G401.6 (cell line): Measurements from ENCODE around the gene TMPRSS13.
"Not testable (repeated sequence)": the region's sequence is repeated elsewhere in the genome, so short reads cannot be mapped to it uniquely, and the experiment has no call there.

ENCODE experiments used
- FAIRE-seq: peaks from 2 replicates; lab custom pipeline; 2012; peaks lifted over from hg19 to GRCh38; lab: Jason Lieb, UNC

TMPRSS13 gene

DNA sequence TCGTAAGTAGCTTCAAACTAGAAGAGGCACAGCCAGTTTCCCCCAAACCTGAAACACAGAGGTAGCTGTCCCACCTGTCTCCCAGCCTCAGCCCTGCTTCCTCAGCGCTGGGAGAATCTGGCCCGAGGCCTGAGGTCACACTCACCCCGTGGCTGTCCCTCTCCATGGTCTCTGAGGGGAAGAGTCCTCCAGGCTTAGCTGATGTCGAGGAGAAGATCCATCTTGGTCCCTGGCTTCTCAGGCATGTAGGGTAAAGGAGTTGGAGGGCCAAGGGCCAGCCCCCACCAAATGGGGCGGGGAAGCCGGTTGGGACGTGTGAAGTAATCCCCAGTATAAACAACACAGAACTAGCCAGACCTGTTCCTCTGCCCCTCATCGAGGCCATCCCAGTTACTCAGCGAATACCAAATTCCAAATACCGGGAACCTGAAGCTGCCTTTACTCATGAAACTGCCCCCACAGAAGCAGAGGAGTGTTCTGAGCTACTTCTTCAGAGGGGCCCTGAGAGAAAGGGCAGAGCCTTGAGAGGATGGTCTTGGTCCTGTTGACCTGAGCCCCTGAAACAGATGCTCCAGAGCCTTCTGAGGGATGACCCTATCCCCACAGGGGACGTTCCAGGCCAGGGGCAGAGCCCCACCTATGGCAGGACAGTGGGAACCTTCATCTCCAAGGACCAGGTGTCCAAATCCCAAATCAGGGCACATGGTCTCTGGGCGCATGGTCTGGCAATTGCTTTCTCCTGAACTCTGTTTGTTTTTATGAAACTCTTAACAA is at the start of gene TMPRSS13:
Gene TMPRSS13, minus strand, starts transcription at position 261 of the 774 bp plus-strand sequence. Its CDS starts 95 bp downstream, at position 166.
- no peak for FAIRE-seq

DNA sequence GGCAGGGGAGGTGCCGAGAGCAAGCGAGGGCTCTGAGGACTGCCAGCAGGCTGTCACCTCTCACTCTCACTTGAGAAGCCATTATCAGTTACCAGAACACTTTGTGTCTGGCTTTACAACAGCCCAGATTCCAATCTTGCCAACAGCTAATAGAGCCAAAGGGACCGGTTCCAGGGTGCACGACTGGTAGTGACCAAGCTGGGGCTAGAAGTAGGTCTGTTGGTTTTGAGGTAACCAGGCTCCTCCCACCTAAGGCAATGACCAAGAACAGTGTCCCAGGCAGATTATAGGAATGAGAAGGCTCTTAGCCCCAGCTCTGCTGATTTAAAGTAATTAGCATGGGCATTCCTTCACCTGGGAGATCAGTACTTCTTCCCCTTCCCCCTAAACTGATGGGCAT is 49.8 kb upstream of the TMPRSS13 start:
- no peak for FAIRE-seq

GRCh38 chr11:117978291-117978910 is 49.2 kb upstream of the TMPRSS13 start:
- FAIRE-seq: not testable (repeated sequence)

DNA sequence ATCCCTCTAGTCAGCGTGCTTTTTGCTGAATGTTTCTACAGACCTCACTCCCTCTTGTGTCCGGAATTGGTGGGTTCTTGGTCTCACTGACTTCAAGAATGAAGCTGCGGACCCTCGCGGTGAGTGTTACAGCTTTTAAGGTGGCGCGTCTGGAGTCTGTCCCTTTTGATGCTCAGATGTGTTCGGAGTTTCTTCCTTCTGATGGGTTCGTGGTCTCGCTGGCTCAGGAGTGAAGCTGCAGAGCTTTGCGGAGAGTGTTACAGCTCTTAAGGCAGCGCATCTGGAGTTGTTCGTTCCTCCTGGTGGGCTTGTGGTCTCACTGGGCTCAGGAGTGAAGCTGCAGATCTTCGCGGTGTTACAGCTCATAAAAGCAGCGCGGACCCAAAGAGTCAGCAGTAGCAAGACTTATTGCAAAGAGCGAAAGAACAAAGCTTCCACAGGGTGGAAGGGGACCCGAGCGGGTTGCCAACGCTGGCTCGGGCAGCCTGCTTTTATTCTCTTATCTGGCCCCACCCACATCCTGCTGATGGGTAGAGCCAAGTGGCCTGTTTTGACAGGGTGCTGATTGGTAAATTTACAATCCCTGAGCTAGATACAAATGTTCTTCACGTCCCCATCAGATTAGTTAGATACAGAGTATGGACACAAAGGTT is 48.5 kb upstream of the TMPRSS13 start:
- FAIRE-seq: not testable (repeated sequence)

GRCh38 chr11:117977029-117977428 is 47.8 kb upstream of the TMPRSS13 start:
- no peak for FAIRE-seq

GRCh38 chr11:117976445-117976844 is 47.2 kb upstream of the TMPRSS13 start:
- FAIRE-seq: no peak

DNA sequence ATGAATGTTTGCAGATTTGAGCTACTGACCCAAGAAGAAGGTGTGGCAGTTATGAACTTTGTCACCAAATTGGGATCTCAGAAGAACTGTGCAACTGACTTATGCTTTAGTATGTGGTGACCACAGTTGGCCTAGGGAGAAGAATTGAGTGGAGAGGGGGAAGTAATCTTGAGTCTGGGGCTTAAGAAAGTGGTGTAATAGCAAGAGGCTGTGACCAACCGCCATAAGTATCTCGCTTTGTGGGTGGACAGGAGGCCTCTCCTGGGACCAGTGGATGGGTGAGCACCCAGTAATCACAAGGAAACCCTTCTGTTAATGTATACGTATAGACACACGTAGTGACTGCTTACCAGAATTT is 44.3 kb upstream of the TMPRSS13 start:
- no peak for FAIRE-seq

GRCh38 chr11:117972629-117973502 is 43.7 kb upstream of the TMPRSS13 start:
- no peak for FAIRE-seq

- FAIRE-seq: no peak
Measured at GRCh38 chr11:117972044-117972443, 42.8 kb upstream of the TMPRSS13 start.

GRCh38 chr11:117970400-117971024 is 41.3 kb upstream of the TMPRSS13 start:
- FAIRE-seq: no peak

DNA sequence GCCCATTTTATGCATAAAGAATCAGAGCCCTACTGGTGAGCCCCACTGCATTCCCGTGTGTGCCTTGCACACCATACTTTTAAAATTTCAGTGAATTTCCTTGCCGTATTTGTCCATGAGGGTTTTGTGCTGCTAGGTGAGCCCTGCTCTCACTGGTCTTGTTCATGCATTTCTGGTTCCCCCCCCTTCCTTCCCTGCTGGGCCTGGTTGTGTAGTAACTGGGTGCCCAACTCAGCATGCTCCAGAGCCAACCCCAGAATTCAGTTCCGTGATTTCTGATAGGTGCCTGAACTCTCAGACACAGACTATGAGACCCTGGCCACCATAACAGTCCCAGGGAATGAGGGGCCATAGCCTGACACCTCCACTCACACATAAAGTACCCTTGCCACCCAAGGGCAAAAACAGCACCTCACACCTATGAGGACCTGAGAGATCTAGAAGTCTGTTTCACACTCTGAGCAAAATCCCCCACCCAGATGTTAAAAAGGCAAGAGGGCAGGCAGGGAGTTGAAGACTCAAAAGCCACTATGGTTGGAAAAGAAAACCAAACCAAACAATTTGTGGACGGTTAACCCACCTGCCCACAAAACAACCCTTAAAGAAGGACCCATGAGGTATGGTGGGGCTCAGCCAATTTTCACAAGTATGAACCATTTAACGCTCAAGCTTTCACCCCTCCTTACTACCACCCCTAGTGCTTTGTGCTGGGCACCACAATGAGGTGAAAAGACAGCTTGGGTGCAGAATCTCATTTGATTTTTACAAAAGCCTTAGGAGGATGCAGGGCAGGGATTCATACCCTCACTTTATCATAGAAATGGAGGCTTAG is 40.2 kb upstream of the TMPRSS13 start:
- FAIRE-seq: no peak

GRCh38 chr11:117966908-117967307 is 37.7 kb upstream of the TMPRSS13 start:
- FAIRE-seq: no peak

- no peak for FAIRE-seq
Measured at GRCh38 chr11:117962826-117963225, 33.6 kb upstream of the TMPRSS13 start.

- FAIRE-seq: no peak
Measured at GRCh38 chr11:117961896-117962295, 32.7 kb upstream of the TMPRSS13 start.

DNA sequence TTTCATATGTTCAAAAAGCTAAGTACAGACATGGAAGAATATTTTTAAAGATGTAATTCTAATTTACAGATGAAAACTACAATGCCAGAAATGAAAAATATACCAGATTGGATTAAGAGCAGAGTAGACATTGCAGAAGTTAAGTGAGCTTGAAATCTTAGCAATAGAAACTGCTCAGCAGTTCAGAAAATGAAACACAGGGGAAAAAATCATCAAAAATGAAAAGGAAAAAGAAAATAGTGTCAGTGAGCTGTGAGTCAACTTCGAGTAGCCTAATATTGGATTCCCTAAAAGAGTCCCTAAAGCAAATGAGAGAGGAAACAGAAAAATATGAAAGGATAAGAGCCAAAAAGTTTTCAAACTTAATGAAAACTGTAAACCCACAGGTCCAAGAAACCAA is 31.2 kb upstream of the TMPRSS13 start:
- FAIRE-seq: no peak

DNA sequence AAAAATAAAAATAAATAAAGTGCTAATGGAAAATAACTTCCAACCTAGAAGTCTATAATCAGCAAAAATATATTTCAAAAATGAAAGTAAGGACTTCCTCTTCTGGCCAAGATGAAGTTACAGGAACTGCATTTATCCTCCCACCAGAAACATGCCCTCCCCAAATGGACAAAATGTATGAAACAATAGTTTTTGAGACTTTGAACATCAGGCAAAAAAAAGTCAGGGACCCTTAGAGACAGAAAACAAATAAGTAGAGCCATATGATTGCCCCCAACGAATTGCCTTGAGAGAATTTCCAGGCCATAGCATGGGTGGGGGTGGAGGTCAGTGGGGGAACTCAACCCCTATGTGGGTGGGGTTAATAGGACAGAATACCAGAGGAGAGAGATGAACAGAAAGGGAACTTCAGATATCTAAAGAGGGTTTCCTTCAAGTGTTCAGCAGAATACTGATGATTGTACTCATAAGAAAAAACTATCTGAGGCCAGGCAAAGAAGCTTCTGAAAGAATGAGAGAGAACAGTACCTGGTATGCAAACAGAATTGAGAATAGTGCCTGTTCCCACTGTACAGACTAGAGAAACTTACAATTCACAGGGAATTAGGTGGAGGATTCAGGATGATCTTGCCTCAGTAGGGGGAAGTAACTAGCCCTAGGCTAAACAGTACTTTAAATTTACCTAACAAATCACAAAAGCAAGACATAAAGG is 30.4 kb upstream of the TMPRSS13 start:
- no peak for FAIRE-seq

DNA sequence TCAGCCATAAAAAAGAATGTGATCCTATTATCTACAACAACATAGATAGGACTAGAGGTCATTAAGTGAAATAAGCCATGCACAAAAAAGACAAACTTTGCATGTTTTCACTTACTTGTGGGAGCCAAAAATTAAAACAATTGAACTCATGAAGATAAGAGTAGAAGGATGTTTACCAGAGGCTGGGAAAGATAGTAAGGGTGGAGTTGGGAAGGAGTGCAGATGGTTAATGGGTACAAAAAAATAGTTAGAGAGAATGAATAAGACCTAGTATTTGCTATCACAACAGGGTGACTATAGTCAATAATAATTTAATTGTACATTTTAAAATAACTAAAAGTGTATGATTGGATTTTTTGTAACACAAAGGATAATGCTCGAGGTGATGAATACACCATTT is 29.7 kb upstream of the TMPRSS13 start:
- no peak for FAIRE-seq

DNA sequence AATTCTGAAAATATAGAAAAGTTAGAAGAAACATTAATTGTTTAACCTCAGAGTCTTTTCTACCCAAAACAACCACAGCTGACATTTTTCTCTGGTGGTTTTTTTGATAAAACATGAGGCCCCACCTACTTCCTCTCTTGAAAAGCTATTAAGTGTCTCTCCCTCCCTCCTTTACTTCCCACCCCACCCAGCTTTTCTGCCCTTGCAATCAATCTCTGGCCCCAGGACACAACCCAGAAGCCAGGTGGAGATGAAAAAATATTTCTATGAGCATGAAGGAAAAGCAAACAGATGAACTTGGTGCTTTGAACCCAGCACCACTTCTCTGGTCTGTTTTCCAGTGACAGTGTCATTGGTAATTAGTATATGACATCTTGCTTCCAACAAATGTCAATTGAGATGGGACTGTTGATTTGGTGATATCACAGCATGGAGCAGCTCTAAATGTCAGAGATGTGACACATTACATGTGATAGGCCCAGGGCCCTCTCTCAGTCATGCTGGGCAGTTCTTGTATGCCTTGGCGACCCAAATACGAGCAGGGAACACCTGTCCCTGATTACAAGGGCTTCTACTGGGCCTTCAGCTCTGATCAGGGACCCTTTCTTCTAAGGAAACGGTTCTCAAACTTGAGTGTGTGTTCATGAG is 23.9 kb upstream of the TMPRSS13 start:
- FAIRE-seq: no peak

DNA sequence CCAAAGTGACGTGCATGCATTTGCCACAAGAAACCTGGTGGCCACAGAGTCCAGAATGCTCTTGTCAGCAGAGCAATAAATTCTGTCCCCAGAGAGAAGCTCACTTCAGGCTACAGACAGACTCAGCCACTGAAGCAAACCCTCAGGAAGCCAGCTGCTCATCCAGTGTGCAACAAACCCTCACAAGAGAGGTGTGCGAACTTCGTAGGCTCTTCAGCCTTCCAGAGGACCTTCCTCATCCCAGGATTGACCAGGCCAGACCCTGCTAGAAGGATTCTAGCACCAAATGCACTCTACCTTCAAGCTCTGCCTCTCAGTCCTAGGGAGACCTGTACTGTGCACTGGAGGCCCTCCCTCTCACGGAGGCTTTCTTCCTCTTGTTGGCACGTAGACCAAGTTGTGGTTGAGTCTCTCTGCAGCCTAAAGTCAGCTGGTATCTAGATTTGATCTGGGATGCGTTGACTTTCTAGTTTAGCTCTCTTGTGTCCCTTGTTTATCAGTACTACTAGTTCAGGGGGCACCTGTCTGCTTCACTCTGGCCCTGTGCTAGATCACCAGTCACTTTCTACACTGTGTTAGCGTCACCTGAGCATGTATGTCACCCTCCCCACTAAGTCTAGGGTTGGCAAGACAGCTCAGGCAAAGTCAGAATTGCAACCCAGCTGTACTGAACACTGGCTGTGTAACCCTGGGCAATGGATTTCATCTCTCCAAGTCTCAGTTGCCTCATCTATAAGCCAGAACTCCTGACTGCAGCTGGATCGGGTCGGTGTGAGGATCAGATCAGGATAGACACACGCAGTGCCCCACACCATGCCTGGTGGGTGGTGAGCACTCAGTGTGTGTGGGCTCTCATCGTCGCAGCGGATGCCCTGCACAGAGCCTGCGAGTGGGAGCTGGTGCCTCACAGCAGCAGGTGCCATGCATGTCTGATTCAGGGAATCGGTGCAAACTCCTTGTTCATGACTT is 22.1 kb upstream of the TMPRSS13 start:
- FAIRE-seq: no peak
